ENCODE measurements around the gene TSPAN5. TPM values are rescaled to one million over a fixed set of nuclear protein-coding genes. Genes with fewer than 3 reads are reported as not detected.

The TSPAN5 gene
- polyA plus RNA-seq, 1 donor (not counting 4 experiments of a cell fraction or from before 2014, with no cell fraction given): 45.5 TPM

- no peaks in the 10 kb centered on the region for H3K4me1 ChIP-seq (ENCODE audit: control insufficient read depth, extremely low read depth, insufficient read depth, low read length)
- DNase-seq (ENCODE audit: low read depth, low spot score): no peak
- H3K9me3 ChIP-seq (ENCODE audit: control insufficient read depth, low read depth, low read length): no peaks in the 10 kb centered on the region
- no peaks in the 10 kb centered on the region for H3K79me2 ChIP-seq (ENCODE audit: control insufficient read depth, insufficient read depth, low read length)
- no peak overlapping the region for H3K27ac ChIP-seq (ENCODE audit: control insufficient read depth, insufficient read depth, low read length)
- H4K20me1 ChIP-seq (ENCODE audit: control insufficient read depth, extremely low read depth, insufficient read depth, low read length): no peaks in the 10 kb centered on the region
- peaks cover 4 to 6% of the 10 kb centered on the region in 2 experiments for H3K36me3 ChIP-seq (ENCODE audit: control insufficient read depth in 2 of 2, extremely low read depth in 1 of 2, insufficient read depth in 2 of 2, low read length in 2 of 2)
- dilution Hi-C loops (cut with MboI; ENCODE audit: extremely low pct_ligation_motif_present, low sequenced_read_pairs): no loop called here
- no peaks in the 10 kb centered on the region for H3K27me3 ChIP-seq (ENCODE audit: control insufficient read depth, extremely low read depth, insufficient read depth, low read length)
- no peak for FAIRE-seq
- TF ChIP-seq CTCF (optimal IDR thresholded peaks at IDR 0.05 in 1 of 3, IDR thresholded peaks at IDR 0.05 in 1 of 3, conservative IDR thresholded peaks at IDR 0.05 in 1 of 3; ENCODE audit: extremely low read depth in 1 of 3, insufficient read depth in 2 of 3, low read length in 3 of 3) (no peak), EZH2 (IDR thresholded peaks at IDR 0.05; ENCODE audit: low read length) (no peak)
- no peak overlapping the region for H3K4me3 ChIP-seq (ENCODE audit: control insufficient read depth in 2 of 3, extremely low read depth in 1 of 3, insufficient read depth in 2 of 3, low read depth in 1 of 3, low read length in 3 of 3)
- H3K9me1 ChIP-seq (ENCODE audit: control insufficient read depth, extremely low read depth, insufficient read depth, low read length): no peaks in the 10 kb centered on the region
- no peak overlapping the region for H2AFZ ChIP-seq (ENCODE audit: control insufficient read depth, low read length)
- H3K9ac ChIP-seq (ENCODE audit: control insufficient read depth, extremely low read depth, insufficient read depth, low read length): no peak overlapping the region
- no peak overlapping the region for H3K4me2 ChIP-seq (ENCODE audit: control insufficient read depth, extremely low read depth, insufficient read depth, low read depth, low read length)
Measured at GRCh38 chr4:98423009-98423408, 235.4 kb downstream of the TSPAN5 start.

DNA sequence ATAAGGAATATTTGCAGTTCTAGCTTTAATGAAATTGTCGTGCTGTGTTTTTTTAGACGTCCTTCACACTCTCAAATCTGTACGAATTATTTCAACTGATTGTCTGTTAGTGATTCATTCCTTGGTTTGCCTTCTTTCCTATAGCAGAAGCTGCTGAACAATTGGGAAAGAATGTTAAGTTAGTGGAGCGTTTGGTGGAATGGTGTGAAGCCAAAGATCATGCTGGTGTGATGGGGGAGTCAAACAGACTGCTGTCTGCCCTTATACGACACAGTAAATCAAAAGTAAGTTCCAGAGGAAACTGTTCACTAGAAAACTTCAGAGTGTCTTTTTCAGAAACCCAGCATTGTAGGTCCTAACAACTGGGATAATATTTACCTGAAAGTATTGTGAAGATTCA, 237.3 kb downstream of the TSPAN5 start:
- Histone ChIP-seq H3K9me1 (ENCODE audit: control insufficient read depth, extremely low read depth, insufficient read depth, low read length) (no peaks in the 10 kb centered on the region), H3K4me1 (ENCODE audit: control insufficient read depth, extremely low read depth, insufficient read depth, low read length) (no peaks in the 10 kb centered on the region), H3K9ac (ENCODE audit: control insufficient read depth, extremely low read depth, insufficient read depth, low read length) (no peak overlapping the region), H3K79me2 (ENCODE audit: control insufficient read depth, insufficient read depth, low read length) (no peaks in the 10 kb centered on the region), H2AFZ (ENCODE audit: control insufficient read depth, low read length) (no peak overlapping the region), H3K4me3 (ENCODE audit: control insufficient read depth in 2 of 3, extremely low read depth in 1 of 3, insufficient read depth in 2 of 3, low read depth in 1 of 3, low read length in 3 of 3) (no peak overlapping the region), H3K9me3 (ENCODE audit: control insufficient read depth, low read depth, low read length) (no peaks in the 10 kb centered on the region), H3K4me2 (ENCODE audit: control insufficient read depth, extremely low read depth, insufficient read depth, low read depth, low read length) (no peak overlapping the region), H3K27me3 (ENCODE audit: control insufficient read depth, extremely low read depth, insufficient read depth, low read length) (no peaks in the 10 kb centered on the region), H3K36me3 (ENCODE audit: control insufficient read depth in 2 of 2, extremely low read depth in 1 of 2, insufficient read depth in 2 of 2, low read length in 2 of 2) (peaks cover 4 to 6% of the 10 kb centered on the region in 2 experiments), H4K20me1 (ENCODE audit: control insufficient read depth, extremely low read depth, insufficient read depth, low read length) (no peaks in the 10 kb centered on the region), H3K27ac (ENCODE audit: control insufficient read depth, insufficient read depth, low read length) (no peak overlapping the region)
- no peak for DNase-seq (ENCODE audit: low read depth, low spot score)
- FAIRE-seq: peak; percentile 23
- dilution Hi-C loops (cut with MboI; ENCODE audit: extremely low pct_ligation_motif_present, low sequenced_read_pairs): no loop called here
- no peak for TF ChIP-seq EZH2 (IDR thresholded peaks at IDR 0.05; ENCODE audit: low read length)
- no peak for TF ChIP-seq CTCF (optimal IDR thresholded peaks at IDR 0.05 in 1 of 3, IDR thresholded peaks at IDR 0.05 in 1 of 3, conservative IDR thresholded peaks at IDR 0.05 in 1 of 3; ENCODE audit: extremely low read depth in 1 of 3, insufficient read depth in 2 of 3, low read length in 3 of 3)
